HG03139 (cell line): ENCODE measurements around the gene HAND2.

Experiments used
- ATAC-seq: cut with Tn5 transposase; IDR thresholded peaks from one replicate; pipeline ENCODE4 v1.9.1; 2021; ENCODE audit not compliant: unreplicated experiment

The HAND2 gene

GRCh38 chr4:173503330-173504180 lies 26.5 kb downstream of the HAND2 start:
- ATAC-seq: no peak

DNA sequence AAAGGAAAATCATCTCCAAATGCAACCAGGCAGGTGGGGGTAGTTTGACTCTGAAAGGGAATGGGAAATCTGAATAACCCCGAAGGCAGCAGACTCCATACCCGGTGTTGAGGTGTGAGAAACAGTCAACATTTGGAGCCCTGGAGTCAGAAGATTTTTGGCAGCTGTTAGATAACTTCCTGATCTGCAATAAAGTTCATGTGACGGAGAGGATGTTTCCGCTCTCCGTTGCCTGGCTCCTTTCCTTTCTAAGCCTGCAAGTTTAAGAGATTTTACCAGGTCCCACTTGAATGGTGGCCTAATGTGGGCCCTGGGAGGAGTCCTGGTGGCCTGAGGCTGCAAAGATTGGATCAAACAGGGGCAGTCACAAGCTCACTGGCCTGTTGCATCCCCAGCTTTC lies 27.7 kb downstream of the HAND2 start:
- no peak for ATAC-seq

- no peak for ATAC-seq
Measured at GRCh38 chr4:173501592-173502150, 28.4 kb downstream of the HAND2 start.

DNA sequence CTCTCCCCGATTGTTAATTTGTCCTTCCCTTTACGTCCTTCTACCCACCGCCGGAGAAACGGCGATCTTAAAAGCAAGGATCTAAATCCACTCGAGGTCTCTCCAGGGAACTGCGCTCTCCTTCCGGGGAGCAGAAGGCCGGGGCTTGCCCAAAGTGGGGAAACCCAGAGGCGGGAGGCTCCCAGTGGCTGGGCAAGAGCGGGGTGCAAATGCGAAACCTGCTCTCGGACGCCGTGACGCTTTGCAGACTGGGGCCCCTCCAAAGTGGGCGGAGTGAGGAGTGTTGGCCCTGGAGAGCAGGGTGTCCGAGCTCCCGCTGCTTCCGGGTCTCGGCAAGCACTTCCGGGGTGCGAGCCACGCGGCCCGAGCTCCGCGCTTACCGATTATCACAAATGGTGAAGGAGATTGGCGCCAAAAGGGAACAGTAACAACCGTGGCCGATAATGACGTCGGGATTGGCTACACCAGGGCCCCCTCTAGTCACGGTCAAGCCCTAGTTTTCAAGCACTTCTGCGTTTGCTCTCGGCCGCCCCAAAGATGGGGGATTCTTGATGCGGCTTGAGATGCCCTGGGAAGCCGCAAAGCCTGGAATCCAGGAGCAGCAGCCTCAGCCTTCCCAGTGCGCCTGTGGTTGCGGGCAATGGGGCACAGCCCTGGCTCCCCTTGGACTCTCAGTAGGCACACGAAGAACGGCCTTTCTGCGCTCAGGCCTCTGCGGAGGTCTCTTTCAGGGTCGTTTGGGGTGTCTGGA lies 29.0 kb downstream of the HAND2 start:
- ATAC-seq: peak; percentile 35

- no peak for ATAC-seq
Measured at GRCh38 chr4:173499658-173500535, 30.1 kb downstream of the HAND2 start.

DNA sequence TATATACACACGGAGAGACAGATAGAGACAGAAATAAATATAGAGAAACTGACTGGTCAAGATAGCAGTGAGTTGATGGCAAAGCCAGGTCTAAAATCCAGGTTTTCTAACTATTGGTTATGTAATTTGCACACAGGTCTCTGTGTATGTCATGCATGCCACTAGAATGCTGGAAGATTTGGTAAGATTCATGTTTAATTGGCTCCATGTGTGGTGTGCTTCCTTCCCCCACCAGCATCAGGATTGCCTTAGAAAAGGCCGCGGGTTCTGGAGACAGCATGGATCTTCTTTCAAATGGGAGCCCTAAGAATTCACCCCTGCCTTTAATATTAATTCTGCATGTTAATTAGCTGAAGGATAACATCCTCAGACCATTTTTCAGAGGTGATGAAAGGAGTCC lies 31.3 kb downstream of the HAND2 start:
- ATAC-seq: no peak

DNA sequence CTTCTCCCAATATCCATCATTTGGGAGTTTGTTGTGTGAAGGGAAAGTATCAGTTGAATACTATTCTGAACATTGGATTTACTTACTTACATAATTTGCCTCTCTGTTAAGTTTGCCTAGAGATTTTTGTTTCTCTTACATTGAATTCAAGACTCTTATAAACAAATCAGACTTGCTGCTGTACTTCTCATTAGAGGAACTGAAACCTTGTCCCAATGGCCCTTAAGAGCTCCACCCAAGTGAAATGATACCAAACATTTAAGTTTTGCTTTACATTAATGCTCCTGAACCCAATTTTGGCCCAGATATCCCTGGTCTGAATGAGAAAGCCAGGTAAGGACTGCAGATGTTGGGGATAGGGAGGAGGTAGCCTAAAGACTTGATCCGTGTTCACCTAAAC lies 32.0 kb downstream of the HAND2 start:
- ATAC-seq: peak; percentile 40

GRCh38 chr4:173494013-173494970 lies 35.7 kb downstream of the HAND2 start:
- ATAC-seq: peak; percentile 96

- no peak for ATAC-seq
Measured at GRCh38 chr4:173493041-173493440, 37.0 kb downstream of the HAND2 start.

DNA sequence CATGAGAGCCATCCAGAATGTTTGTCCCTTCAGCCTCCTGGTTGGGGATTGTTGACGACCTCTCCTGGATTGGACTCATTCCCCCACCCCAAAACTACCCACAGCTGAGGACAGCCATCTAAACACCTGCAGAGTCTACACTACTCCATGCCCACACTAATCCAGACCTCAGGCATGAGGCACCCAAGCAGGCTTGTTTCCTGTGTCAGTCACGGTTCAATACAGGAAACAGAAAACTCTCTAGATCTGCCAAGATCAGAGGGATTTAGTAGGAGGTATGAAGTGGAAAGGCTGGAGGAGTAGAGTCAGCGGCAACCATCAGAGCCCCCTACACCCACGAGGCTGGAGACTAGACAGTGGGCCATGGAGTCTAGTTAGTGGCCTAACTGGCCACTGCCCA lies 37.7 kb downstream of the HAND2 start:
- ATAC-seq: no peak

DNA sequence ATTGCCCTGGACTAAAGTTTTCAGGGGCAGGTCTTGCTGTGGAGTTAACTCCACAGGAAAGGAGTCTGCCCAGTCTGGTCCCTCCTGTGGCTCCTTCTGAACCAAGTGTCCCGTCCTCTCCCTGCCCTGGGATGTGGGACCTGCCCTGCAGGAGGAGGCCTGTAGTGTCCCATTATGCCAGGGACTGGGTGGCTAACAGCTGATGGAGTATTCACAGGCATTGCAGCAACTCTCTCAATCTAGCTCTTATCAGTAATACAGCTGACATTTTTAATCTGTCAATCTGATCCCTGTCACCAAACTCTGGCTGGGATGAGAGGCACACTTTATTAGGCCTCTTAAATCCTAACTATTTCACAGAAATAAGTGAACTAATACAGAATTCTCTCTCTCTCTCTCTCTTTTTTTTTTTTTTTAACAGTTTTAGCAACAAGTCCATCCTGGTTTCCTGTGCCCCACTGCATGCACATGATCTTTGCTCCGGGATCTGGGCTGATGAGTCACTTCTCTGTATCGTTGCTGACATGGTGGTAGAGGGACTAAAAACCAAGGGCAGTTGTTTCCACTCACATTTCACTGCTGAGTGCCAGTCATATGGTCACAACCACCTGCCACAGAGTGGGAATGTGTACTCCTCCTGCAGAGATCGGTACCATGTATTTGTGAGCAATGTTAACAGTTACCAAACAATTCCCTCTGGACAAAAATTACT lies 39.1 kb downstream of the HAND2 start:
- no peak for ATAC-seq

GRCh38 chr4:173490256-173490655 lies 39.8 kb downstream of the HAND2 start:
- ATAC-seq: no peak

- no peak for ATAC-seq
Measured at GRCh38 chr4:173489514-173489913, 40.5 kb downstream of the HAND2 start.

DNA sequence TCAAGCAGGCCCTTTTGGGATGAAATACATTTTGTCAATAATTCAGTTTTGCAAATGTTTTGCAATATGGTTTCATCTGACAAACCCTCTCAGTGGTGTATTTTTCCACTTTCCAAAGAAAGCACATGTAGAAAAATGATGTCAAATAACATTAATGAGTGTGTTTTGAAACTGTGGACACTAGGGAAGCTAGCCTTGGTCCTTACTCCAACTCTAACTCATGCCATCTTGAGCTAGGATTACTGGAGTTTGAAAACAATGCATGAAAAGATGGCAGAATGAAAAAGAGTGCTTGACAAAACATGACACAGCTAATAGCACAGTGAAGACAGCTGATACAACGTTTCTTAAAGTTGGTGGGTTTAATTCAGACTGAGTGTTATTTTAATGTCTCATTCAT lies 41.4 kb downstream of the HAND2 start:
- no peak for ATAC-seq

DNA sequence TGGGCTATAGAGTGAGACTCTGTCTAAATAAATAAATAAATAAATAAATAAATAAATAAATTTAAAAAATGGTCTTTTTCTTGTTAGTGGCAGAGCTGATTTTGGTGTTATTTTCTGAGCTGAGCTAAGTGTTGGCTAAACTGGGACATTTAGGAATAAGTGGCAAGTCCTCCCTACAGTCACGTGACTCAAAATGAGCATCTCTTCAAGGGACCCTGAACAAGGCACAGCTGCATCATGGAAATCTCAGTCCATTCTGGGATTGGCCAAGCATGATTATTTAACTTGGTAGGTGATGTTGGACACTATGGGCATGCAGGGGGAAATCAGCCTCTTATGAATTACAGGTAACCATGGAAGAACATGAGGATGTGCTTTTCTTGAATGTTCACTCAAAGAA lies 42.0 kb downstream of the HAND2 start:
- no peak for ATAC-seq

GRCh38 chr4:173486714-173487392 lies 43.2 kb downstream of the HAND2 start:
- ATAC-seq: no peak

- no peak for ATAC-seq
Measured at GRCh38 chr4:173485164-173485563, 44.9 kb downstream of the HAND2 start.

DNA sequence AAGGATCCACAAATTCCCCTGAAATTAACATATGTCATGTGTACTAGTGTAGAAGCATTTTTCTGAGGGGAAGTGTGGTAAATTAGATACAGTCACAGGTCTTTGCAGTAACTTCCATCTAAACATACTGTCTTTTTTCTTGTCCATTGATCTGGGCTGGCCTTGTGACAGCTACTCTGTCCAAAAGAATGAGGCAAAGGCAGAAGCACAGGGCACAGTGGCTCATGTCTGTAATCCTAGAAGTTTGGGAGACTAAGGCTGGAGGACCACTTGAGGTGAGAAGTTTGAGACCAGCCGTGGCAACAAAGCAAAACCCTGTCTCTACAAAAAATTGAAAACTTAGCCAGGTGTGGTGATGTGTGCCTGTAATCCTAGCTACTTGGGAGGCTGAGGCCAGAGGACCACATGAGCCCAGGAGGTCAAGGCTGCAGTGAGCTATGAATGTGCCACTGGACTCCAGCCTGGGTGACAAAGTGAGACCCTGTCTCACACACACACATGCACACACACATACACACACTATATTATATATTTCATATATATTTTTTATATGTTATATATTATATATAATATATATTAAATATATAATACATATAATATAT lies 47.6 kb downstream of the HAND2 start:
- ATAC-seq: no peak
